GM19193 (cell line): Measurements from ENCODE around the gene PAX5.

Experiments used
- POLR2A ChIP-seq: IDR thresholded peaks from 4 replicates; pipeline ENCODE4 v1.6.1; 2011; ENCODE audit not compliant: insufficient read depth, insufficient read length; ENCODE audit errors: extremely low read depth

The PAX5 gene

GRCh38 chr9:37001459-37001858, 32.6 kb downstream of the PAX5 start:
- TF ChIP-seq POLR2A: no peak

- TF ChIP-seq POLR2A: no peak
Measured at GRCh38 chr9:36999728-37000333, 34.2 kb downstream of the PAX5 start.

GRCh38 chr9:36997414-36997813, 36.7 kb downstream of the PAX5 start:
- TF ChIP-seq POLR2A: no peak

- no peak for TF ChIP-seq POLR2A
Measured at GRCh38 chr9:36996706-36997086, 37.4 kb downstream of the PAX5 start.

- TF ChIP-seq POLR2A: peak; percentile 30
Measured at GRCh38 chr9:36995927-36996705, 38.0 kb downstream of the PAX5 start.

- peak; percentile 68 for TF ChIP-seq POLR2A
Measured at GRCh38 chr9:36993933-36994764, 39.9 kb downstream of the PAX5 start.

- no peak for TF ChIP-seq POLR2A
Measured at GRCh38 chr9:36992501-36993316, 41.4 kb downstream of the PAX5 start.

- no peak for TF ChIP-seq POLR2A
Measured at GRCh38 chr9:36991516-36992134, 42.4 kb downstream of the PAX5 start.

GRCh38 chr9:36988848-36989247, 45.2 kb downstream of the PAX5 start:
- TF ChIP-seq POLR2A: no peak

- TF ChIP-seq POLR2A: no peak
Measured at GRCh38 chr9:36987891-36988290, 46.2 kb downstream of the PAX5 start.

GRCh38 chr9:36987409-36987808, 46.7 kb downstream of the PAX5 start:
- no peak for TF ChIP-seq POLR2A

- no peak for TF ChIP-seq POLR2A
Measured at GRCh38 chr9:36986468-36987408, 47.3 kb downstream of the PAX5 start.

- TF ChIP-seq POLR2A: no peak
Measured at GRCh38 chr9:36985769-36986467, 48.1 kb downstream of the PAX5 start.

- no peak for TF ChIP-seq POLR2A
Measured at GRCh38 chr9:36985061-36985768, 48.9 kb downstream of the PAX5 start.
